NCI-H1105 (cell line): ENCODE measurements around the gene FAM120B.

Source experiments
- DNase-seq: peaks from one replicate; lab custom pipeline; 2025; lab: John Stamatoyannopoulos, UW

The FAM120B gene

GRCh38 chr6:170444056-170444591, 137.6 kb downstream of the FAM120B start:
- peak; percentile 93 for DNase-seq

GRCh38 chr6:170444811-170445211, 138.3 kb downstream of the FAM120B start:
- no peak for DNase-seq

GRCh38 chr6:170445487-170445886, 138.9 kb downstream of the FAM120B start:
- DNase-seq, result no peak

GRCh38 chr6:170445971-170446370, 139.4 kb downstream of the FAM120B start:
- DNase-seq, result no peak

- DNase-seq, result no peak
Measured at GRCh38 chr6:170446841-170447560, 140.4 kb downstream of the FAM120B start.

- no peak for DNase-seq
Measured at GRCh38 chr6:170447561-170447930, 141.0 kb downstream of the FAM120B start.

- no peak for DNase-seq
Measured at GRCh38 chr6:170448317-170448716, 141.8 kb downstream of the FAM120B start.

- DNase-seq, result no peak
Measured at GRCh38 chr6:170448751-170449630, 142.4 kb downstream of the FAM120B start.

- no peak for DNase-seq
Measured at GRCh38 chr6:170449835-170450753, 143.5 kb downstream of the FAM120B start.

- DNase-seq, result no peak
Measured at GRCh38 chr6:170450916-170451761, 144.6 kb downstream of the FAM120B start.

- DNase-seq, result no peak
Measured at GRCh38 chr6:170451762-170452651, 145.4 kb downstream of the FAM120B start.

- DNase-seq, result no peak
Measured at GRCh38 chr6:170452767-170453545, 146.4 kb downstream of the FAM120B start.

GRCh38 chr6:170453586-170454511, 147.3 kb downstream of the FAM120B start:
- no peak for DNase-seq

- no peak for DNase-seq
Measured at GRCh38 chr6:170454512-170455285, 148.1 kb downstream of the FAM120B start.

- DNase-seq, result no peak
Measured at GRCh38 chr6:170455335-170455979, 148.9 kb downstream of the FAM120B start.

- DNase-seq, result no peak
Measured at GRCh38 chr6:170456334-170456733, 149.8 kb downstream of the FAM120B start.
